ENCODE data around the gene CCL27.

DNA sequence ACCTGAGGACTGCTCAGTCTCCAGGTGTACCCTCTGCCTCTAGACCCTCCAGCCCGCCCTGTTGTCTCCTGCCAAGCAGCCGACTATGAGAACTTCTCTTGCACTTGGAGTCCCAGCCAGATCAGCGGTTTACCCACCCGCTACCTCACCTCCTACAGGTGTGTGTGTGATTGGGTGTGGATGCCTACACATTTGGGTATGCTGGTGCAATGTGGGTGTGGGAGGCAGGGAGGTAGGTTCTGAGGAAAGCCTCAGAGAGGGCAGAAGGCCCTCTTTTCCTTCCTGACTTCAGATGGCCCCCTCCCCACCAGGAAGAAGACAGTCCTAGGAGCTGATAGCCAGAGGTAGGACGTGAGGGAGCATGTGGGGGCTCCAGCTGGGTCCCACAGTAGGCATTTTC lies 5.5 kb downstream of the CCL27 start:
- TF ChIP-seq POLR2AphosphoS5 (IDR thresholded peaks at IDR 0.05; ENCODE audit: low read depth, low read length): no peak
- no peak for TF ChIP-seq POLR2A (IDR thresholded peaks at IDR 0.05; ENCODE audit: low read depth, low read length)
- no peak for TF ChIP-seq TAF1 (IDR thresholded peaks at IDR 0.05; ENCODE audit: low read depth, low read length)
- no peak for TF ChIP-seq SPI1 (IDR thresholded peaks at IDR 0.05; ENCODE audit: low read depth, low read length)
- no peak for TF ChIP-seq PAX5 (IDR thresholded peaks at IDR 0.05; ENCODE audit: insufficient read depth, low read length, severe bottlenecking)

Measured in GM12891 (cell line).